HG02759 (cell line): ENCODE measurements around the gene SSBP3.
"Not testable (repeated sequence)": the region's sequence is repeated elsewhere in the genome, so short reads cannot be mapped to it uniquely, and the experiment has no call there.

Source experiments
- ATAC-seq: cut with Tn5 transposase; IDR thresholded peaks from one replicate; pipeline ENCODE4 v1.9.1; 2021; ENCODE audit warnings: mild to moderate bottlenecking, moderate library complexity; ENCODE audit not compliant: unreplicated experiment

SSBP3 gene

GRCh38 chr1:54252371-54252936 is 153.7 kb downstream of the SSBP3 start:
- ATAC-seq = no peak

DNA sequence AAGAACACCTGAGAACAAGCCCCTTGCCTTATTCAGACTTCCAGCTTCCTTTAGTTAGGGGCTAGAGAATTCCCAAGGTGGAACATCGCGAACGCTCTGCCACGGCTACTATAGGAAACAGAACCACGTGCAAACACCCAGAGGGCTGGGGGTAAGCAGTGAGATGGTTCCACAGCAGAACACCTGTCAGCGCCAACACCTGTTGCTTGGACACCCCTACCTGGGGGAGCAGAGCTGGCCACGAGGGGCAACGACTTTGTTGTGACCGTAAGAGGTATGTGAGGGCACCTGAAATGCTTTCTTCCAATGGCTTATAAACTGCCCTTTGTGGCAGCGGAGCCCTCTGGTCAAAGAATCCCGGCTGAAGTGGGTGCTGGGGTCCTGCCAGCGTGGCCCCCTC is 155.5 kb downstream of the SSBP3 start:
- no peak for ATAC-seq

DNA sequence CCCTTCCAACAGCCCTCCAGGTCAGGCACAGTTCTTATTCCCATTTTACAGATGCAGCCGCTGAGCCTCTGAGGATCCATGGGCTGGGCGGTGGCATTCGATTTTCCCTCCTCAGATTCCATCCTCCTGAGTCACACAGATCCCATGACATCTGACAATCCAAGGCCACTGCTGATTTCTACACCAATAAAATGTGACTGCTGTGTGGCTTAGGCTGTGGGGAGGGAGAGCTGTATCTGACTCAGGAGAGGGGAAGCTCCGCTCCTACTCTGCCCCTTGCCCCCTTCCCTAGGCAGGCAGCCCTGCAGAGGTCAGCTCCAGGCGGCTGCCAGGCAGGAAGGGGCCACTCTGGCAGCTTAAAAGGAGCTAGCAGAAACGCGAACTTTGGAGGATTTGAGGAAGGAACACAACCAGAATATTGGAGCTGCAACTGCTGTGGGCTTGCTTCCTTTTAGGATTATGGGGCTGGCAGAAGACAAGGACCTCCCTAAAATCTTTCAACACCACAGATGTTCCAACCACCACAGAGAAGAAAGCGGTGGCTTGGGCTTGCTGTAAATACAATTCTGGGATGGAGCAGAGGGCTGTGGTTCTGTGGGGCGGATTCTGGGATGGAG is 156.3 kb downstream of the SSBP3 start:
- no peak for ATAC-seq

DNA sequence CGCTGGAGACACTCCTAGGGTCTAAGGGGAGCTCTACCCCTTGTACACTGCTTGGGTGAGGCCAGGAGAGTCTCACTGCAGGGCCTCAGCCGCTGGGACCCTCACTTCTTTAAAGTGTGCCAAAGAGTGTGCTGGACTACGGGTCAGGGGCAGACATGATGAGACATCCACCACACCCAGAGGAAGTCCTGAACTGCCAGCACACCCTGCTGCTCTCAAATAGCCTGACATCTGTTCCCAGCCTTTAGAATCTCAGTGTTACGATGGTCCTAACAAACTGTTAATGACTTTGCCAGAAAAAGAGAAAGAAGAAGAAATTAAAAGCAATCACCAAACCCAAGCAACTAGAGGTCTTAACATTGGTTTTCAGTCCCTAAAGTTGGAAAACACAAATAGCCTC is 157.2 kb downstream of the SSBP3 start:
- ATAC-seq = no peak

- ATAC-seq = no peak
Measured at GRCh38 chr1:54247863-54248515, 158.2 kb downstream of the SSBP3 start.

DNA sequence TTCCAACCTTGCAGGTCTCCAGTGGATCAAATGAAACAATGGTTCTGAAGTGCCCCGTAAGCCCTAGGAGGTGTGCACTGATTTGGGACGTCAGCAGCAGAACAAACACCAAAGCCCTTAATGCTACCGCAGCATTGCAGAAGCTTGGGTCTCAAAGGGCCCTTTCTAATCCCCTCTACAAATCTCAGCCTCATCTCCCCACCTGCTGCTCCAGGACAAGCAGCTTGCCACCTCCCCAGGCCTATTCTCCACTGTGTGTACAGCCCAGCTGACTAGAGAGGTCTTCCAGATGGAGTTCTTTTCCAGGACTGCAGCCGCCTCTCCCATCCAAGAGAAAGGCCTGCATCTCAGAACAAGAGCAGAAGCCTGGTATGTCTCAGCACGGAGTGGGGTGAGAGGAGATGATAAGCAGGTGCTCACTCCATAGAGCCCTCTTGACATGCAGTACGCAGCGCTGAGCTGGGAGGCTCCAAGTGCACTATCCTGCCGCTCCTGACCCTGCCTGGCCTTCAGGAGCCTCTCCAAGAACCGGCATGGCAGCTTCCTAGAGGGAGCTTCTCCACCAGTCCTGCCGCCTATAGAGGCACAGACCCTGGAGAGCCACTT is 160.0 kb downstream of the SSBP3 start:
- ATAC-seq = no peak

DNA sequence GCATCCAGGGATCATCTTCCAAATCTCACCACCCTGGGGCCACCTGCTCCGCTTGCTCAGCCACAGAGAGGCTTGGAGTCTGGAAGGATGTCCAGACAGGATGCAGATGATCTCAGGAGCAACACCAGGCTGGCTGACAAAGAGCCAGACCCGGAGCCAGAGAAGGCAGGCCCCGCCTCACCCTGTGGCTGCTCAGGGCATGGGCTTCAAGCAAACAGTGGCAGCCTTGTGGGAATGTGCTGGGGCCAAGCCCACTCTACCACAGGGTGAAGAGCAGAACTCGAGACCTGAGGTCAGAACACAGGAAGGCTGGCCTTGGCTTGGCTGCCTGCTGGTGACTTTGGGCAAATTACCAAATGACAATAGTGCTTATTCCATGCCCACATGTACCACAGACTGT is 160.7 kb downstream of the SSBP3 start:
- no peak for ATAC-seq

DNA sequence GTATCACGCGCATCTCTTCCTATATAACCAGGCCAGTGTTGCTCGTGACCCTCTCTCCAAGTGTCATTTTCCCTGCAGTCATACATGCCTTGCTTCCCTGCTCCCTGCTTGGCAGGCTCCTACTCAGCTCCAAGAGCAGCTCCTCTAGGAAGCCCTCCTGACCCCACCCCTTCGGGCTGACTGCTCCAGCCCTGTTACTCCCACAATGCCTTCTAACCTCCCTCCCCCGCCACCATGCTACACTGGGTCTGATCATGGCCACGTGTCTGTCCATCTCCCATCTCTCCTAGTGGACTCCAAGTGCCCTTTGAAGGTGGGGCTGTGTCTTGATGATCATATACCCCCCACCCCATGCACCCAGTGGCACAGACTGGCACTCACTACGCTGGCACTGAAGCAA is 161.5 kb downstream of the SSBP3 start:
- ATAC-seq = no peak

DNA sequence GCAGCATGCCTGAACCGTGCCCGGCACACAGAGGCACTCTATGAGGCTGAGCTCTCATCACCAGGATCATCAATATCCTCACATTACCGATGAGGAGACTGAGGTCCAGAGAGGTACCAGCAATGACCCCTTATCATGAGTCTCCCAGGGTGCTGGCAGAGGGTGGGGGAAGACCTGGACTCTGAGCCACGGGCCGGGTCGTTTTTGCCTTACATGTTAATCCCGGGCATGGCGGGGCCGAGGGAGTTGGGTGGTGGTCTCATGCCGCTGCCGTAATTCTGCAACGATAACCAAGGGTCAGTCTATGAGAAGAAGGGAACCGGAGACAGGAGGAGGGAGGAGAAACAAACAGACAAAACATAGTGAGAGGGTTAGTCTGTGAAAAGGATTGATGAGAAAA is 163.2 kb downstream of the SSBP3 start:
- no peak for ATAC-seq

DNA sequence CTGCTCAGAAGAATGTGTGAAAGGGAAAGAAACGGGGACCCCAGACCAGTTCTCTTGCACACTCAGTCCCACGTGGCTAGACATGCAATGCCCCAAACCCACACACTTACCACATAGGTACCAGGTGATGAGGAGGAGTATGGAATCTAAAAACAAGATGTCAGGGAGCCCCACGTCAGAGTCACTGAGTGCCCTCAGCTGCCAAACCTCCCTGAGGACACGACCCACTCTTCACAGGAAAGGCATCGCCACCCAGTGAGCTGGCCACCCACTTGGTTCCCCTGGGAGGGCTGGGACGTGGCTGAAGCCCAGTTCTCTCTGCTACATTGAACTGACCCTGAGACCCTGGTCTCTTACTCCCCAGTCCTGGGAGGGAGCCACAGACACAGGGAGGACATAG is 164.8 kb downstream of the SSBP3 start:
- no peak for ATAC-seq

GRCh38 chr1:54240741-54241335 is 165.4 kb downstream of the SSBP3 start:
- no peak for ATAC-seq

- ATAC-seq = no peak
Measured at GRCh38 chr1:54239631-54240031, 166.6 kb downstream of the SSBP3 start.

GRCh38 chr1:54239035-54239383 is 167.2 kb downstream of the SSBP3 start:
- no peak for ATAC-seq

- no peak for ATAC-seq
Measured at GRCh38 chr1:54238353-54239034, 167.7 kb downstream of the SSBP3 start.

- ATAC-seq = no peak
Measured at GRCh38 chr1:54237586-54237985, 168.6 kb downstream of the SSBP3 start.

DNA sequence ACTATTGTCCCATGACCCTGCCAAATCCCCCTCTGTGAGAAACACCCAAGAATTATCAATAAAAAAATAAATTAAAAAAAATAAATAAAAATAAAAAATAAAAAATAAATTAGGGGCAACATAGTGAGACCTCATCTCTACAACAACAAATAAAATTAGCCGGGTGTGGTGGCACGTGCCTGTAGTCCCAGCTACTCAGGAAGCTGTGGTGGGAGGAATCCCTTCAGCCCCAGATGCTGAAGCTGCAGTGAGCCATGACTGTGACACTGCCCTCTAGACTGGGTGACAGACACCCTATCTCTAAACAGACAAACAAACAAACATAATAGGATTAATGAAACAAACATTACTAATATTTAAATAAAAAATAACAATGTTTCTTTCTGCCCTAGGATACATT is 171.9 kb downstream of the SSBP3 start:
- no peak for ATAC-seq

DNA sequence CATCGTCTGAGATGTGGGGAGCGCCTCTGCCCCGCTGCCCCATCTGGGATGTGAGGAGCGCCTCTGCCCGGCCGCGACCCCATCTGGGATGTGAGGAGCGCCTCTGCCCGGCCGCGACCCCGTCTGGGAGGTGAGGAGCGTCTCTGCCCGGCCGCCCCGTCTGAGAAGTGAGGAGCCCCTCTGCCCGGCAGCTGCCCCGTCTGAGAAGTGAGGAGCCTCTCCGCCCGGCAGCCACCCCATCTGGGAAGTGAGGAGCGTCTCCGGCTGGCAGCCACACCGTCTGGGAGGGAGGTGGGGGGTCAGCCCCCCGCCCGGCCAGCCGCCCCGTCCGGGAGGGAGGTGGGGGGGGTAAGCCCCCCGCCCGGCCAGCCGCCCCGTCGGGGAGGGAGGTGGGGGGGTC is 173.0 kb downstream of the SSBP3 start:
- not testable (repeated sequence) for ATAC-seq

- no peak for ATAC-seq
Measured at GRCh38 chr1:54230507-54231339, 175.5 kb downstream of the SSBP3 start.

DNA sequence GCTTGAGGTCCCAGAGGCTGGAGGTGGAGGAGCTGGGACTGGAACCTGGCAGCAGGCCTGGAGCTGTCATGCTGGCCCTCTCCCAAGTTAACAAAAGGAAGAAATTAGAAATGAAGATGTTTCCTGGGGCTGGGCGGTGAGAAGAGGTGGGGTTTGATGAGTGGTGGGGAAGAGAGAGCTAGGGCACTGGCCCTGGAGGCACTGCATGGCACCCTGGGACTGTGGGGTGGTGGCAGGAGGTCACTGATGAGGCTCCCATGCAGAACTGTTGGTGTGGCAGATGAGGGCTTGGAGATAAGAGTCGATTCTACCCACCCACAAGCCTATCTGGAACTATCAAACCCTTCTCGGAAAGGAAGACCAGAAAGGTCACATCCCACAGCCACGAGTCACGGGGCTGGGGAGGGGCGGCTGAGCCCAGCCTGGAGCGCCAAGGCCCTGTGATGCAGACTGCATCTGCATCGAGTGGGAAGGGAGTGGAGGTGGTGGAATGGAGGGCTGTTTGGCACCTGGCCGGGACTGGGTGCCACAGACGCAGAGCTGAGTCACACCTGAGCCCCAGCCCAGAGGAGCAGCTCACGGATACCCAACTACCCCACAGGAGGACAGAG is 176.8 kb downstream of the SSBP3 start:
- no peak for ATAC-seq

DNA sequence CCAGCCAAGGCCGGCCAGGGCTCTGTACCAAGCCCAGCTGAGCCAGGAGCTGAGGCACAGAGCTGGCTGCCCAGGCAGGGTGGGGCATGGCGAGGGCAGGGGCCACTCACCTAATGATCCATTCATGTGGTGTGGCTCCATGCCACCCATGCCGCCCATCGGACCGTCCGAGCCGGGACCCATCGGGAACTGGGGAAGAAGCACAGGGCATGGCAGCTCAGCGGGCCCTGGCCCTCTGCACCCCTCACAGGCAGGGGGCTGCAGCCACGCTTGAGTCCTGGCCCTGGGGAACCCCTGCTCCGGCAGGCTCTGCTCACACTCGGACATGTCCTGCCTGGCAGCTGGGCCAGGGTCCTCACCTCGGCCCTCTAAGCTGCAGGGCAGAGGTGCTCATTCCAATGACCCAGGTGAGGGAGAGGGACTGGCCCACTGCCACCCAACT is 177.5 kb downstream of the SSBP3 start:
- no peak for ATAC-seq
